Measurements from ENCODE around the gene HIP1. TPM values are rescaled to one million over a fixed set of nuclear protein-coding genes. Genes with fewer than 3 reads are reported as not detected.
"Not testable (repeated sequence)": the region's sequence is repeated elsewhere in the genome, so short reads cannot be mapped to it uniquely, and the experiment has no call there.

The HIP1 gene
- total and polyA plus RNA-seq, 7 experiments from 2014 or later, result 0.78 to 14.6 (median 1.7) TPM; not detected in 1

GRCh38 chr7:75687246-75688088, 51.3 kb downstream of the HIP1 start:
- CTCF ChIA-PET, result no interaction called here
- ATAC-seq (no peak), DNase-seq (no peak)
- Histone ChIP-seq H3K27ac (ENCODE audit: low read depth, low read length) (no peak overlapping the region), H3K4me3 (ENCODE audit: low read length) (no peak overlapping the region), H3K9me3 (ENCODE audit: control insufficient read depth in 2 of 3, low read length in 3 of 3) (no peaks in the 10 kb centered on the region), H3K27me3 (ENCODE audit: control insufficient read depth in 2 of 2, insufficient read depth in 2 of 2, low read length in 2 of 2) (no peaks in the 10 kb centered on the region), H3K36me3 (ENCODE audit: control insufficient read depth in 2 of 3, insufficient read depth in 3 of 3, low read length in 3 of 3) (no peaks in the 10 kb centered on the region), H3K4me1 (ENCODE audit: control insufficient read depth in 2 of 2, insufficient read depth in 2 of 2, low read length in 2 of 2) (no peaks in the 10 kb centered on the region)
- Mint-ChIP-seq H3K36me3 (no peaks in the 10 kb centered on the region), H3K27ac (no peak overlapping the region), H3K9me3 (no peaks in the 10 kb centered on the region), H3K4me1 (no peaks in the 10 kb centered on the region), H3K4me3 (no peak overlapping the region), H3K27me3 (peaks cover 8 to 14% (median 9%) of the 10 kb centered on the region in 5 donors)
- POLR2A ChIA-PET, result interaction anchor here (0.6 kb wide), 1 partner anchor 71 kb away, joined by 3 read pairs; no protein-coding TSS in a partner anchor
- intact Hi-C loops (cut with micrococcal nuclease), result no loop called here

GRCh38 chr7:75686551-75686950, 52.2 kb downstream of the HIP1 start:
- Mint-ChIP-seq H3K36me3 (no peaks in the 10 kb centered on the region), H3K27ac (no peak overlapping the region), H3K9me3 (no peaks in the 10 kb centered on the region), H3K4me3 (no peak overlapping the region), H3K4me1 (no peaks in the 10 kb centered on the region), H3K27me3 (peaks cover 8 to 14% (median 9%) of the 10 kb centered on the region in 5 donors)
- no peak for DNase-seq
- Histone ChIP-seq H3K4me3 (ENCODE audit: low read length) (no peak overlapping the region), H3K4me1 (ENCODE audit: control insufficient read depth in 2 of 2, insufficient read depth in 2 of 2, low read length in 2 of 2) (no peaks in the 10 kb centered on the region), H3K27ac (ENCODE audit: low read depth, low read length) (no peak overlapping the region), H3K27me3 (ENCODE audit: control insufficient read depth in 2 of 2, insufficient read depth in 2 of 2, low read length in 2 of 2) (no peaks in the 10 kb centered on the region), H3K9me3 (ENCODE audit: control insufficient read depth in 2 of 3, low read length in 3 of 3) (no peaks in the 10 kb centered on the region), H3K36me3 (ENCODE audit: control insufficient read depth in 2 of 3, insufficient read depth in 3 of 3, low read length in 3 of 3) (no peaks in the 10 kb centered on the region)
- CTCF ChIA-PET, result no interaction called here
- intact Hi-C loops (cut with micrococcal nuclease), result no loop called here
- no peak for ATAC-seq
- POLR2A ChIA-PET, result no interaction called here

GRCh38 chr7:75682052-75682451, 56.7 kb downstream of the HIP1 start:
- H3K36me3 Mint-ChIP-seq; ATAC-seq; POLR2A ChIA-PET; H3K4me3 Mint-ChIP-seq; H3K9me3 Mint-ChIP-seq; H3K27me3 ChIP-seq (ENCODE audit: control insufficient read depth in 2 of 2, insufficient read depth in 2 of 2, low read length in 2 of 2); H3K4me3 ChIP-seq (ENCODE audit: low read length); intact Hi-C loops (cut with micrococcal nuclease); H3K36me3 ChIP-seq (ENCODE audit: control insufficient read depth in 2 of 3, insufficient read depth in 3 of 3, low read length in 3 of 3); H3K27ac Mint-ChIP-seq; H3K27ac ChIP-seq (ENCODE audit: low read depth, low read length); H3K4me1 Mint-ChIP-seq; DNase-seq; CTCF ChIA-PET; H3K27me3 Mint-ChIP-seq; H3K4me1 ChIP-seq (ENCODE audit: control insufficient read depth in 2 of 2, insufficient read depth in 2 of 2, low read length in 2 of 2); H3K9me3 ChIP-seq (ENCODE audit: control insufficient read depth in 2 of 3, low read length in 3 of 3): not testable (repeated sequence)

- Histone ChIP-seq H3K4me3 (ENCODE audit: low read length) (no peak overlapping the region), H3K27ac (ENCODE audit: low read depth, low read length) (no peak overlapping the region), H3K27me3 (ENCODE audit: control insufficient read depth in 2 of 2, insufficient read depth in 2 of 2, low read length in 2 of 2) (no peaks in the 10 kb centered on the region), H3K36me3 (ENCODE audit: control insufficient read depth in 2 of 3, insufficient read depth in 3 of 3, low read length in 3 of 3) (no peaks in the 10 kb centered on the region), H3K4me1 (ENCODE audit: control insufficient read depth in 2 of 2, insufficient read depth in 2 of 2, low read length in 2 of 2) (no peaks in the 10 kb centered on the region), H3K9me3 (ENCODE audit: control insufficient read depth in 2 of 3, low read length in 3 of 3) (no peaks in the 10 kb centered on the region)
- H3K4me3 Mint-ChIP-seq, result no peak overlapping the region
- H3K9me3 Mint-ChIP-seq, result peaks cover 0 to 17% (median 6%) of the 10 kb centered on the region in 11 donors
- DNase-seq (no peak), ATAC-seq (no peak)
- intact Hi-C loops (cut with micrococcal nuclease), result no loop called here
- peaks cover 4 to 6% (median 6%) of the 10 kb centered on the region in 5 donors for H3K36me3 Mint-ChIP-seq
- ChIA-PET CTCF (no interaction called here), POLR2A (no interaction called here)
- H3K27me3 Mint-ChIP-seq, result peaks cover 0 to 6% (median 0%) of the 10 kb centered on the region in 5 donors
- H3K27ac Mint-ChIP-seq, result no peak overlapping the region
- H3K4me1 Mint-ChIP-seq, result no peaks in the 10 kb centered on the region
Observed at GRCh38 chr7:75679060-75679459, 59.7 kb downstream of the HIP1 start.

GRCh38 chr7:75669579-75669978, 69.2 kb downstream of the HIP1 start:
- intact Hi-C loops (cut with micrococcal nuclease), result no loop called here

GRCh38 chr7:75667938-75668337, 70.8 kb downstream of the HIP1 start:
- no peaks in the 10 kb centered on the region for H3K4me1 ChIP-seq (ENCODE audit: control insufficient read depth in 2 of 2, insufficient read depth in 2 of 2, low read length in 2 of 2)
- ATAC-seq (no peak), DNase-seq (no peak)
- Mint-ChIP-seq H3K4me1 (peaks cover 0 to 6% (median 0%) of the 10 kb centered on the region in 7 donors), H3K4me3 (no peak overlapping the region), H3K36me3 (no peaks in the 10 kb centered on the region), H3K27ac (no peak overlapping the region), H3K27me3 (peaks cover 0 to 4% (median 0%) of the 10 kb centered on the region in 5 donors), H3K9me3 (no peaks in the 10 kb centered on the region)
- H3K36me3 ChIP-seq (ENCODE audit: control insufficient read depth in 2 of 3, insufficient read depth in 3 of 3, low read length in 3 of 3), result no peaks in the 10 kb centered on the region
- POLR2A ChIA-PET, result no interaction called here
- H3K27ac ChIP-seq (ENCODE audit: low read depth, low read length), result no peak overlapping the region
- intact Hi-C loops (cut with micrococcal nuclease), result no loop called here
- no peaks in the 10 kb centered on the region for H3K9me3 ChIP-seq (ENCODE audit: control insufficient read depth in 2 of 3, low read length in 3 of 3)
- H3K4me3 ChIP-seq (ENCODE audit: low read length), result no peak overlapping the region
- CTCF ChIA-PET, result no interaction called here
- no peaks in the 10 kb centered on the region for H3K27me3 ChIP-seq (ENCODE audit: control insufficient read depth in 2 of 2, insufficient read depth in 2 of 2, low read length in 2 of 2)

More at GRCh38 chr7:75669579-75669978, 69.2 kb downstream of the HIP1 start:
- no peak for DNase-seq
- peaks cover 0 to 3% (median 0%) of the 10 kb centered on the region in 11 donors for H3K9me3 Mint-ChIP-seq
- no peak overlapping the region for H3K27ac Mint-ChIP-seq
- Histone ChIP-seq H3K27me3 (ENCODE audit: control insufficient read depth in 2 of 2, insufficient read depth in 2 of 2, low read length in 2 of 2) (no peaks in the 10 kb centered on the region), H3K4me1 (ENCODE audit: control insufficient read depth in 2 of 2, insufficient read depth in 2 of 2, low read length in 2 of 2) (no peaks in the 10 kb centered on the region), H3K27ac (ENCODE audit: low read depth, low read length) (no peak overlapping the region), H3K36me3 (ENCODE audit: control insufficient read depth in 2 of 3, insufficient read depth in 3 of 3, low read length in 3 of 3) (no peaks in the 10 kb centered on the region), H3K4me3 (ENCODE audit: low read length) (no peak overlapping the region), H3K9me3 (ENCODE audit: control insufficient read depth in 2 of 3, low read length in 3 of 3) (no peaks in the 10 kb centered on the region)
- H3K36me3 Mint-ChIP-seq, result no peaks in the 10 kb centered on the region
- peaks cover 0 to 8% (median 0%) of the 10 kb centered on the region in 5 donors for H3K27me3 Mint-ChIP-seq
- H3K4me1 Mint-ChIP-seq, result peaks cover 0 to 3% (median 0%) of the 10 kb centered on the region in 7 donors
- ATAC-seq, result no peak
- ChIA-PET POLR2A (no interaction called here), CTCF (no interaction called here)
- no peak overlapping the region for H3K4me3 Mint-ChIP-seq

Measured in naive thymus-derived CD4-positive, alpha-beta T cell (primary cell).